IPS-NIHi7 (cell line): ENCODE results near the gene RIOX2.
"Not testable (repeated sequence)": the region's sequence is repeated elsewhere in the genome, so short reads cannot be mapped to it uniquely, and the experiment has no call there.

Experiments used
- DNase-seq: peaks from one replicate; pipeline ENCODE4 v3.0.0; 2012; ENCODE audit warnings: mixed read lengths; ENCODE audit errors: extremely low spot score

The RIOX2 gene

GRCh38 chr3:97911459-97911858 lies 60.8 kb downstream of the RIOX2 start:
- DNase-seq, result no peak

GRCh38 chr3:97910931-97911351 lies 61.3 kb downstream of the RIOX2 start:
- peak; percentile 10 for DNase-seq

GRCh38 chr3:97910236-97910831 lies 61.9 kb downstream of the RIOX2 start:
- DNase-seq, result not testable (repeated sequence)

GRCh38 chr3:97909830-97910229 lies 62.4 kb downstream of the RIOX2 start:
- not testable (repeated sequence) for DNase-seq

- DNase-seq, result no peak
Observed at GRCh38 chr3:97901313-97902248, 70.7 kb downstream of the RIOX2 start.

GRCh38 chr3:97899331-97899730 lies 72.9 kb downstream of the RIOX2 start:
- DNase-seq, result no peak

GRCh38 chr3:97896547-97896946 lies 75.7 kb downstream of the RIOX2 start:
- no peak for DNase-seq

- no peak for DNase-seq
Observed at GRCh38 chr3:97896129-97896528, 76.1 kb downstream of the RIOX2 start.

- DNase-seq, result no peak
Observed at GRCh38 chr3:97895216-97895615, 77.0 kb downstream of the RIOX2 start.

- no peak for DNase-seq
Observed at GRCh38 chr3:97892852-97893251, 79.4 kb downstream of the RIOX2 start.
